ENCODE measurements around the gene TEX30.
A peak's percentile ranks its signal among the peaks of the same experiment; 100 is the strongest.
"Not testable (repeated sequence)": the region's sequence is repeated elsewhere in the genome, so short reads cannot be mapped to it uniquely, and the experiment has no call there.

Gene TEX30

GRCh38 chr13:102800145-102801041, 26.8 kb upstream of the TEX30 start:
- Histone ChIP-seq H3K4me1 (ENCODE audit: control insufficient read depth, insufficient read depth, low read length) (peaks cover 3% of the 10 kb centered on the region; the same call in 1 of the 2 replicates), H3K27ac (ENCODE audit: low read depth, low read length) (no peak overlapping the region), H3K9me3 (ENCODE audit: control insufficient read depth, insufficient read depth, low read length) (no peaks in the 10 kb centered on the region), H3K36me3 (ENCODE audit: control insufficient read depth, insufficient read depth, low read length) (no peaks in the 10 kb centered on the region), H3K27me3 (ENCODE audit: control insufficient read depth, insufficient read depth, low read length) (peaks cover 20% of the 10 kb centered on the region), H3K9ac (ENCODE audit: low read depth, low read length) (0 out of 2 replicates have a peak overlapping the region, but pooled peaks have one; percentile 33), H3K4me3 (ENCODE audit: low read depth, low read length) (peak overlapping the region; percentile 79)

DNA sequence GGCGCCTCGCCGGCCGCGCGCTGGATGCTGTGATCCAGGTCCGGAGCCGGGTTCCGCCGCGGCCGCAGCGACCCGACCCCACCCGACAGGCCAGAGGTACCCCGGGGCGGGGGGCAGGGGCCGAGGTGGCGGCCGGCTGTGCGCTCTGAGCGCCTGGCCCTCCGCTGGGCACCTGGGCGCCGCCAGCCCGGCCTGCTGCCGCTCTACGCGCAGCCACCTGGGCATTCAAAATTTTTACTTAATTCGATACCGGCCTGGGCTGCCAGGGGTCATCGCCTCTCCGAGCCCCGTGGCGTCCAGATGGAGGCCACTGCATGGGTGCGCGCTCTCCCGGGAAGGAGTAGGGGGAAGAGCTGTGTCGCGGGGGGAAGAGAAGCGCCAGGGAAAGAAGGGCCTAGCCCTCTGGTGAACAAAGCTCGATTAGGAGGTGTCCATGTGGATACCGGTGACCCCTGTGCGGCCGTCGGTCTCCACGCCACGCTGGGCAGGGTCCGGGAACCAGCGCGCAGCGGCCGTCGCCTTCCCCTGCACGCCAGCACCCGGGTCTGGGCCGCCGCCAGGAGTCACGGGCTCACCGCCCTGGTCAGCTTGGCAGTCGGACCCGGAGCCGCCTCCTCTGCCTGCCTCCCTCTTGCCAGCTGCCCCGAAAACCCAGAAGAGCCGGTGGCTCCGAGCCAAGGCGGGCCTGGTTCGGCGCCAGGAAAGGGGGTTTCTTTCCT, 26.0 kb upstream of the TEX30 start:
- Histone ChIP-seq H3K27ac (ENCODE audit: low read depth, low read length) (no peak overlapping the region), H3K4me3 (ENCODE audit: low read depth, low read length) (peak overlapping the region; percentile 79)

GRCh38 chr13:102798581-102799425, 25.2 kb upstream of the TEX30 start, which contains the start of the genes BIVM and POGLUT2:
TSS of gene BIVM (plus strand) at chr13:102799119. CDS start at chr13:102807268, 8,149 bp downstream.
TSS of gene POGLUT2 (minus strand) at chr13:102798976. CDS start at chr13:102798670, 306 bp downstream.
- H3K9me3 ChIP-seq (ENCODE audit: control insufficient read depth, insufficient read depth, low read length), result no peaks in the 10 kb centered on the region
- H3K36me3 ChIP-seq (ENCODE audit: control insufficient read depth, insufficient read depth, low read length), result no peaks in the 10 kb centered on the region
- H3K27me3 ChIP-seq (ENCODE audit: control insufficient read depth, insufficient read depth, low read length), result peaks cover 20% of the 10 kb centered on the region
- peaks cover 11% of the 10 kb centered on the region for H3K4me1 ChIP-seq (ENCODE audit: control insufficient read depth, insufficient read depth, low read length)
- peak within 1 kb of the TSS; percentile 79 for H3K4me3 ChIP-seq (ENCODE audit: low read depth, low read length)
- no peak within 1 kb of the TSS for H3K27ac ChIP-seq (ENCODE audit: low read depth, low read length)
- peak within 1 kb of the TSS; percentile 14 for H3K9ac ChIP-seq (ENCODE audit: low read depth, low read length)

More for the DNA sequence above, 26.0 kb upstream of the TEX30 start:
- no peaks in the 10 kb centered on the region for H3K9me3 ChIP-seq (ENCODE audit: control insufficient read depth, insufficient read depth, low read length)
- H3K9ac ChIP-seq (ENCODE audit: low read depth, low read length), result no peak overlapping the region
- peaks cover 20% of the 10 kb centered on the region for H3K27me3 ChIP-seq (ENCODE audit: control insufficient read depth, insufficient read depth, low read length)
- no peaks in the 10 kb centered on the region for H3K36me3 ChIP-seq (ENCODE audit: control insufficient read depth, insufficient read depth, low read length)
- H3K4me1 ChIP-seq (ENCODE audit: control insufficient read depth, insufficient read depth, low read length), result peaks cover 4% of the 10 kb centered on the region; the same call in 1 of the 2 replicates

DNA sequence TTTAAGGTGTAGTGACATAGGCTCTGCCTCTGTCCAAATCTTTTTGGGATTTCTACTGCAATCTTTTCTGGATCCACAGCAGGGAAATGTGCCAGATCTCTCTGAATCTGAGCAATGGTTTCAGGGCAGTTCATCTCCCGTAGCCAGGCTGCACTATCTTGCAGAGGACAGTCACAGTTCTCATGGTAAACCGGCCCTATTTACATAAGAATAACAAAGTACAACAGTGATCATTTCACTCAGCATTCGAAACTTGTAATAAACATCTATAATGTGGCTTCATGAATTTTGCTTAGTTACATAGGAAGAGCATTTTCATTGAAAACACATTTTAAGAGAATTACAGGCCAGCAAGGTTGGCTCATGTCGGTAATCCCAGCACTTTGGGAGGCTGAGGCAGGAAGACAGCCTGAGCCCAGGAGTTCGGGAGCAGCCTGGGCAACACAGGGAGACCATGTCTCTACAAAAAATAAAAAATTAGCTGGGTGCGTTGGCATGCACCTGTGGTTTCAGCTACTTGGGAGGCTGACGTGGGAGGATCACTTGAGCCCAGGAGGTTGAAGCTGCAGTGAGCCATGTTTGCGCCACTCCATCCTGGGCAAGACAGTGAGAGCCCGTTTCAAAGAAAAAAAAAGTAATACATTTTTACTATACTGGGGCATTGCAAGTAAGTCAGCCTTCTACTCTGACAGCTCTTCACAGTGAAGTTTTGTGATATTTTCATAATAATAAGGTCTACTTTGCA, 20.2 kb upstream of the TEX30 start:
- H3K36me3 ChIP-seq (ENCODE audit: control insufficient read depth, insufficient read depth, low read length), result peaks cover 37% of the 10 kb centered on the region
- H3K9ac ChIP-seq (ENCODE audit: low read depth, low read length), result no peak overlapping the region
- H3K4me3 ChIP-seq (ENCODE audit: low read depth, low read length), result no peak overlapping the region; the same call in 1 of the 2 replicates
- peak overlapping the region; percentile 77 for H3K27ac ChIP-seq (ENCODE audit: low read depth, low read length)
- peaks cover 6% of the 10 kb centered on the region; the same call in 1 of the 2 replicates for H3K27me3 ChIP-seq (ENCODE audit: control insufficient read depth, insufficient read depth, low read length)
- no peaks in the 10 kb centered on the region for H3K9me3 ChIP-seq (ENCODE audit: control insufficient read depth, insufficient read depth, low read length)
- peaks cover 18% of the 10 kb centered on the region for H3K4me1 ChIP-seq (ENCODE audit: control insufficient read depth, insufficient read depth, low read length)

- Histone ChIP-seq H3K4me1 (ENCODE audit: control insufficient read depth, insufficient read depth, low read length) (peaks cover 18% of the 10 kb centered on the region), H3K9me3 (ENCODE audit: control insufficient read depth, insufficient read depth, low read length) (no peaks in the 10 kb centered on the region), H3K27me3 (ENCODE audit: control insufficient read depth, insufficient read depth, low read length) (no peaks in the 10 kb centered on the region), H3K9ac (ENCODE audit: low read depth, low read length) (no peak overlapping the region), H3K4me3 (ENCODE audit: low read depth, low read length) (no peak overlapping the region), H3K36me3 (ENCODE audit: control insufficient read depth, insufficient read depth, low read length) (peaks cover 49% of the 10 kb centered on the region), H3K27ac (ENCODE audit: low read depth, low read length) (no peak overlapping the region)
Measured at GRCh38 chr13:102792396-102792795, 18.8 kb upstream of the TEX30 start.

DNA sequence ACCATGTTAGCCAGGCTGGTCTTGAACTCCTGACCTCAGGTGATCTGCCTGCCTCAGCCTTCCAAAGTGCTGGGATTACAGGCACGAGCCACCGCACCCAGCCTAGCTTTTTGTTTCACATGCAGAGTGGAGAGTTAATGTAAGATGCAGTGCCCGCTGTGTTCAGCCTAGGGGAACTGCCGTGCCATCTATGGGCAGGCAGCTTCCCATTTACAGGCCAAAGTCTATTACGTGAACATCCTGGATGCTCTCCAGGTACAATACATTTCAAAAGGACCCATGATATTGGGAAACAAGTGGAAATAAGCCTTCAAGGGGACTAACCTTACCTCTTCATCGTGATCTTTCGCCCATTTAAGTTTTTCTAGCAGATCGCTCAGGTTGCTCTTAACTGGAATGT, 15.1 kb upstream of the TEX30 start:
- Histone ChIP-seq H3K27ac (ENCODE audit: low read depth, low read length) (no peak overlapping the region), H3K36me3 (ENCODE audit: control insufficient read depth, insufficient read depth, low read length) (peaks cover 65% of the 10 kb centered on the region), H3K9me3 (ENCODE audit: control insufficient read depth, insufficient read depth, low read length) (no peaks in the 10 kb centered on the region), H3K27me3 (ENCODE audit: control insufficient read depth, insufficient read depth, low read length) (no peaks in the 10 kb centered on the region), H3K4me3 (ENCODE audit: low read depth, low read length) (no peak overlapping the region), H3K9ac (ENCODE audit: low read depth, low read length) (no peak overlapping the region), H3K4me1 (ENCODE audit: control insufficient read depth, insufficient read depth, low read length) (peaks cover 9% of the 10 kb centered on the region)

GRCh38 chr13:102784483-102784882, 10.9 kb upstream of the TEX30 start:
- Histone ChIP-seq H3K9me3 (ENCODE audit: control insufficient read depth, insufficient read depth, low read length) (peaks cover 7% of the 10 kb centered on the region; the same call in 1 of the 2 replicates), H3K27me3 (ENCODE audit: control insufficient read depth, insufficient read depth, low read length) (no peaks in the 10 kb centered on the region), H3K27ac (ENCODE audit: low read depth, low read length) (no peak overlapping the region), H3K9ac (ENCODE audit: low read depth, low read length) (no peak overlapping the region), H3K36me3 (ENCODE audit: control insufficient read depth, insufficient read depth, low read length) (peaks cover 31% of the 10 kb centered on the region), H3K4me3 (ENCODE audit: low read depth, low read length) (no peak overlapping the region), H3K4me1 (ENCODE audit: control insufficient read depth, insufficient read depth, low read length) (no peaks in the 10 kb centered on the region)

DNA sequence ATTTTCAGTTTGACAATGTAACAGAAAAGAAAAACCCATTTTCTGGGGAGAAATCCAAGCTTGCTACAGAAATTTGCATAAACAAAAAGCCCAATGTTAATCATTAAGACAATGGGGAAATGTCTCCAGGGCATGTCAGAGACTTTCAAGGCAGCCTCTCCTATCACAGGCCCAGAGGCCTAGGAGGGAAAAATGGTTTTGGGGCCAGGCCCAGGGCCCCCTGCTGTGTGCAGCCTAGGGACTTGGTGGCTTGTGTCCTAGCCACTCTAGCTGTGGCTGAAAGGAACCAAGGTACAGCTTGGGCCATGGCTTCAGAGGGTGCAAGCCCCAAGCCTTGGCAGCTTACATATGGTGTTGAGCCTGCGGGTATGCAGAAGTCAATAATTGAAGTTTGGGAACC, 8.0 kb upstream of the TEX30 start:
- H3K27me3 ChIP-seq (ENCODE audit: control insufficient read depth, insufficient read depth, low read length), result no peaks in the 10 kb centered on the region
- no peaks in the 10 kb centered on the region for H3K4me1 ChIP-seq (ENCODE audit: control insufficient read depth, insufficient read depth, low read length)
- no peak overlapping the region for H3K27ac ChIP-seq (ENCODE audit: low read depth, low read length)
- peaks cover 7% of the 10 kb centered on the region; the same call in 1 of the 2 replicates for H3K9me3 ChIP-seq (ENCODE audit: control insufficient read depth, insufficient read depth, low read length)
- H3K36me3 ChIP-seq (ENCODE audit: control insufficient read depth, insufficient read depth, low read length), result peaks cover 14% of the 10 kb centered on the region
- no peak overlapping the region for H3K9ac ChIP-seq (ENCODE audit: low read depth, low read length)
- H3K4me3 ChIP-seq (ENCODE audit: low read depth, low read length), result no peak overlapping the region

DNA sequence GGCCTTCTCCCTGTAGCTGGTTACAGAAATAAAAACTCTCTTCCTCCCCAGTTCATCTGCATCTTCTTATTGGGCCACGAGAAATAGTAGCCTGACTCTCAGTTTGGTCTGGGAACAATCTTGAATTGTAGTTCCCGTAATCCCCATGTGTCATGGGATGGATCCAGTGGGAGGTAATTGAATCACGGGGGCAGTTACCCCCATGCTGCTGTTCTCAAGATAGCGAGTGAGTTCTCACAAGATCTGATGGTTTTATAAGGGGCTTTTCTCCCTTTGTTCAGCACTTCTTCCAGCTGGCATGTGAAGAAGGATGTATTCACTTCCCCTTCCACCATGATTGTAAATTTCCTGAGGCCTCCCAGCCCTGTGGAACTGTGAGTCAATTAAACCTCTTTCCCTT, 7.1 kb upstream of the TEX30 start:
- H3K9me3 ChIP-seq (ENCODE audit: control insufficient read depth, insufficient read depth, low read length); H3K27ac ChIP-seq (ENCODE audit: low read depth, low read length); H3K27me3 ChIP-seq (ENCODE audit: control insufficient read depth, insufficient read depth, low read length); H3K9ac ChIP-seq (ENCODE audit: low read depth, low read length); H3K36me3 ChIP-seq (ENCODE audit: control insufficient read depth, insufficient read depth, low read length); H3K4me1 ChIP-seq (ENCODE audit: control insufficient read depth, insufficient read depth, low read length); H3K4me3 ChIP-seq (ENCODE audit: low read depth, low read length): not testable (repeated sequence)
